ENCODE data around the gene EDRF1.

GRCh38 chr10:125773687-125774543, 54.4 kb downstream of the EDRF1 start:
- TF ChIP-seq CTCF (IDR thresholded peaks at IDR 0.05 in 4 of 5, conservative IDR thresholded peaks at IDR 0.05 in 1 of 5): no peak
- no peak for TF ChIP-seq POLR2A (IDR thresholded peaks at IDR 0.05)
